HEK293 (cell line): ENCODE results near the gene CALR3.

ENCODE experiments used
- CTCF ChIA-PET: fragments of 350-600 bp; formaldehyde crosslinking; extraction: SDS; loops from one replicate; lab custom pipeline; 2021; ENCODE audit warnings: antibody characterized with exemption; lab: Yijun Ruan, JAX
- POLR2A ChIA-PET: fragments of 300-600 bp; formaldehyde crosslinking; extraction: SDS; loops from one replicate; lab custom pipeline; 2020; ENCODE audit warnings: antibody characterized with exemption, inconsistent platforms; lab: Yijun Ruan, JAX
- H3K27ac ChIP-seq: fragments of 200-500 bp; sonication (Bioruptor generic); 2 replicates; pipeline ENCODE4 v1.5.1; 2014; ENCODE audit warnings: low read depth, low read length, control low read depth, inconsistent platforms; ENCODE audit errors: extremely low read depth
- H3K36me3 ChIP-seq, 2 experiments: fragments of 200-500 bp in 1 of 2; sonication (Bioruptor generic) in 1 of 2; 1 replicate in 1 of 2; 2 replicates in 1 of 2; pipeline ENCODE4 v1.5.1; 2014 to 2017; ENCODE audit warnings: inconsistent platforms in 2 of 2, low read length in 2 of 2; ENCODE audit not compliant: control insufficient read depth in 2 of 2, insufficient read depth in 1 of 2
- H3K4me1 ChIP-seq: fragments of 200-500 bp; sonication (Bioruptor generic); 2 replicates; pipeline ENCODE4 v1.5.1; 2014; ENCODE audit warnings: mild to moderate bottlenecking, low read length, inconsistent platforms; ENCODE audit not compliant: control insufficient read depth, insufficient read depth
- H3K4me3 ChIP-seq: 2 replicates; pipeline ENCODE4 v1.5.1; 2011; ENCODE audit warnings: low read depth, mild to moderate bottlenecking, control low read depth, low read length, moderate library complexity
- H3K9me3 ChIP-seq: fragments of 200-500 bp; sonication (Bioruptor generic); 2 replicates; pipeline ENCODE4 v1.5.1; 2014; ENCODE audit warnings: low read depth, low read length, inconsistent platforms; ENCODE audit not compliant: control insufficient read depth, insufficient read depth
- BCL11A ChIP-seq: fragments of 450-650 bp; formaldehyde crosslinking; IDR thresholded peaks from 2 replicates; pipeline ENCODE4 v1.5.1; 2016; ENCODE audit warnings: low read depth, missing biosample characterization, missing genetic modification characterization
- BCL6B ChIP-seq: fragments of 450-650 bp; formaldehyde crosslinking; IDR thresholded peaks from 2 replicates; pipeline ENCODE4 v1.5.1; 2017; ENCODE audit warnings: missing biosample characterization, missing genetic modification characterization
- EGR2 ChIP-seq: fragments of 450-650 bp; formaldehyde crosslinking; IDR thresholded peaks from 2 replicates; pipeline ENCODE4 v1.5.1; 2016; ENCODE audit warnings: low read depth, missing biosample characterization, missing genetic modification characterization
- KLF8 ChIP-seq: fragments of 450-650 bp; formaldehyde crosslinking; IDR thresholded peaks from 2 replicates; pipeline ENCODE4 v1.5.1; 2016; ENCODE audit warnings: missing biosample characterization, missing genetic modification characterization
- ZFP41 ChIP-seq: fragments of 450-650 bp; formaldehyde crosslinking; IDR thresholded peaks from 2 replicates; pipeline ENCODE4 v1.5.1; 2016; ENCODE audit warnings: missing biosample characterization, missing genetic modification characterization, borderline replicate concordance
- ZNF157 ChIP-seq: fragments of 450-650 bp; formaldehyde crosslinking; IDR thresholded peaks from 2 replicates; pipeline ENCODE4 v1.5.1; 2016; ENCODE audit warnings: missing biosample characterization, missing genetic modification characterization
- ZNF184 ChIP-seq: fragments of 450-650 bp; IDR thresholded peaks from 2 replicates; pipeline ENCODE4 v1.5.1; 2018; ENCODE audit warnings: missing biosample characterization, mild to moderate bottlenecking, missing genetic modification characterization
- ZNF223 ChIP-seq: fragments of 450-650 bp; formaldehyde crosslinking; IDR thresholded peaks from 2 replicates; pipeline ENCODE4 v1.5.1; 2016; ENCODE audit warnings: missing biosample characterization, missing genetic modification characterization
- ZNF362 ChIP-seq: fragments of 450-650 bp; formaldehyde crosslinking; IDR thresholded peaks from 2 replicates; pipeline ENCODE4 v1.5.1; 2016; ENCODE audit warnings: missing biosample characterization, missing genetic modification characterization
- ZNF549 ChIP-seq: fragments of 450-650 bp; IDR thresholded peaks from 2 replicates; pipeline ENCODE4 v1.5.1; 2018; ENCODE audit warnings: missing biosample characterization, missing genetic modification characterization, mild to moderate bottlenecking, inconsistent platforms, moderate library complexity
- ZNF610 ChIP-seq: fragments of 450-650 bp; formaldehyde crosslinking; IDR thresholded peaks from 2 replicates; pipeline ENCODE4 v1.5.1; 2016; ENCODE audit warnings: missing biosample characterization, missing genetic modification characterization, borderline replicate concordance
- ZNF660 ChIP-seq: fragments of 450-650 bp; IDR thresholded peaks from 2 replicates; pipeline ENCODE4 v1.5.1; 2018; ENCODE audit warnings: missing biosample characterization, mild to moderate bottlenecking, missing genetic modification characterization
- ZXDB ChIP-seq: fragments of 450-650 bp; formaldehyde crosslinking; IDR thresholded peaks from 2 replicates; pipeline ENCODE4 v1.5.1; 2016; ENCODE audit warnings: missing biosample characterization, missing genetic modification characterization
- TF ChIP-seq, protein P1 (sequence below): fragments of 450-650 bp; formaldehyde crosslinking; IDR thresholded peaks from 2 replicates; pipeline ENCODE4 v1.5.1; 2016; ENCODE audit warnings: missing biosample characterization, missing genetic modification characterization
- TF ChIP-seq, protein P2 (sequence below): fragments of 450-650 bp; formaldehyde crosslinking; IDR thresholded peaks from 2 replicates; pipeline ENCODE4 v1.5.1; 2016; ENCODE audit warnings: missing biosample characterization, missing genetic modification characterization, borderline replicate concordance
- TF ChIP-seq, protein P3 (sequence below): fragments of 450-650 bp; formaldehyde crosslinking; IDR thresholded peaks from 2 replicates; pipeline ENCODE4 v1.5.1; 2016; ENCODE audit warnings: missing biosample characterization, missing genetic modification characterization, borderline replicate concordance

Gene CALR3

GRCh38 chr19:16544473-16545231, 48.7 kb upstream of the CALR3 start:
- H3K4me1 ChIP-seq = peaks cover 2% of the 10 kb centered on the region; the same call in 1 of the 2 replicates
- CTCF ChIA-PET = no interaction called here
- POLR2A ChIA-PET = no interaction called here
- no peak overlapping the region for H3K27ac ChIP-seq
- H3K9me3 ChIP-seq = no peaks in the 10 kb centered on the region
- TF ChIP-seq, protein P1, sequence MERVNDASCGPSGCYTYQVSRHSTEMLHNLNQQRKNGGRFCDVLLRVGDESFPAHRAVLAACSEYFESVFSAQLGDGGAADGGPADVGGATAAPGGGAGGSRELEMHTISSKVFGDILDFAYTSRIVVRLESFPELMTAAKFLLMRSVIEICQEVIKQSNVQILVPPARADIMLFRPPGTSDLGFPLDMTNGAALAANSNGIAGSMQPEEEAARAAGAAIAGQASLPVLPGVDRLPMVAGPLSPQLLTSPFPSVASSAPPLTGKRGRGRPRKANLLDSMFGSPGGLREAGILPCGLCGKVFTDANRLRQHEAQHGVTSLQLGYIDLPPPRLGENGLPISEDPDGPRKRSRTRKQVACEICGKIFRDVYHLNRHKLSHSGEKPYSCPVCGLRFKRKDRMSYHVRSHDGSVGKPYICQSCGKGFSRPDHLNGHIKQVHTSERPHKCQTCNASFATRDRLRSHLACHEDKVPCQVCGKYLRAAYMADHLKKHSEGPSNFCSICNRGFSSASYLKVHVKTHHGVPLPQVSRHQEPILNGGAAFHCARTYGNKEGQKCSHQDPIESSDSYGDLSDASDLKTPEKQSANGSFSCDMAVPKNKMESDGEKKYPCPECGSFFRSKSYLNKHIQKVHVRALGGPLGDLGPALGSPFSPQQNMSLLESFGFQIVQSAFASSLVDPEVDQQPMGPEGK (tag by site-specific recombination) = no peak
- TF ChIP-seq ZNF362 (no peak), ZXDB (no peak), ZNF184 (tag by site-specific recombination) (no peak), EGR2 (tag by site-specific recombination) (no peak), ZNF157 (tag by site-specific recombination) (no peak), ZFP41 (tag by site-specific recombination) (no peak), ZNF610 (tag by site-specific recombination) (no peak), ZNF223 (tag by site-specific recombination) (no peak), ZNF660 (no peak), BCL11A (tag by site-specific recombination) (no peak), BCL6B (no peak), KLF8 (no peak), ZNF549 (tag by site-specific recombination) (no peak)
- TF ChIP-seq, protein P2, sequence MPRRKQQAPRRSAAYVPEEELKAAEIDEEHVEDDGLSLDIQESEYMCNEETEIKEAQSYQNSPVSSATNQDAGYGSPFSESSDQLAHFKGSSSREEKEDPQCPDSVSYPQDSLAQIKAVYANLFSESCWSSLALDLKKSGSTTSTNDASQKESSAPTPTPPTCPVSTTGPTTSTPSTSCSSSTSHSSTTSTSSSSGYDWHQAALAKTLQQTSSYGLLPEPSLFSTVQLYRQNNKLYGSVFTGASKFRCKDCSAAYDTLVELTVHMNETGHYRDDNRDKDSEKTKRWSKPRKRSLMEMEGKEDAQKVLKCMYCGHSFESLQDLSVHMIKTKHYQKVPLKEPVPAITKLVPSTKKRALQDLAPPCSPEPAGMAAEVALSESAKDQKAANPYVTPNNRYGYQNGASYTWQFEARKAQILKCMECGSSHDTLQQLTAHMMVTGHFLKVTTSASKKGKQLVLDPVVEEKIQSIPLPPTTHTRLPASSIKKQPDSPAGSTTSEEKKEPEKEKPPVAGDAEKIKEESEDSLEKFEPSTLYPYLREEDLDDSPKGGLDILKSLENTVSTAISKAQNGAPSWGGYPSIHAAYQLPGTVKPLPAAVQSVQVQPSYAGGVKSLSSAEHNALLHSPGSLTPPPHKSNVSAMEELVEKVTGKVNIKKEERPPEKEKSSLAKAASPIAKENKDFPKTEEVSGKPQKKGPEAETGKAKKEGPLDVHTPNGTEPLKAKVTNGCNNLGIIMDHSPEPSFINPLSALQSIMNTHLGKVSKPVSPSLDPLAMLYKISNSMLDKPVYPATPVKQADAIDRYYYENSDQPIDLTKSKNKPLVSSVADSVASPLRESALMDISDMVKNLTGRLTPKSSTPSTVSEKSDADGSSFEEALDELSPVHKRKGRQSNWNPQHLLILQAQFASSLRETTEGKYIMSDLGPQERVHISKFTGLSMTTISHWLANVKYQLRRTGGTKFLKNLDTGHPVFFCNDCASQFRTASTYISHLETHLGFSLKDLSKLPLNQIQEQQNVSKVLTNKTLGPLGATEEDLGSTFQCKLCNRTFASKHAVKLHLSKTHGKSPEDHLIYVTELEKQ = no peak
- TF ChIP-seq, protein P3, sequence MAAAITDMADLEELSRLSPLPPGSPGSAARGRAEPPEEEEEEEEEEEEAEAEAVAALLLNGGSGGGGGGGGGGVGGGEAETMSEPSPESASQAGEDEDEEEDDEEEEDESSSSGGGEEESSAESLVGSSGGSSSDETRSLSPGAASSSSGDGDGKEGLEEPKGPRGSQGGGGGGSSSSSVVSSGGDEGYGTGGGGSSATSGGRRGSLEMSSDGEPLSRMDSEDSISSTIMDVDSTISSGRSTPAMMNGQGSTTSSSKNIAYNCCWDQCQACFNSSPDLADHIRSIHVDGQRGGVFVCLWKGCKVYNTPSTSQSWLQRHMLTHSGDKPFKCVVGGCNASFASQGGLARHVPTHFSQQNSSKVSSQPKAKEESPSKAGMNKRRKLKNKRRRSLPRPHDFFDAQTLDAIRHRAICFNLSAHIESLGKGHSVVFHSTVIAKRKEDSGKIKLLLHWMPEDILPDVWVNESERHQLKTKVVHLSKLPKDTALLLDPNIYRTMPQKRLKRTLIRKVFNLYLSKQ (tag by site-specific recombination) = no peak
- TF ChIP-seq, all 188 proteins: peak for 0
- Histone ChIP-seq H3K4me3 (no peak overlapping the region), H3K36me3 (peaks cover 14 to 15% of the 10 kb centered on the region in 2 experiments; a peak in 2 of 3 replicates)
